ENCODE data around the gene HOXA1.

HOXA1 gene

DNA sequence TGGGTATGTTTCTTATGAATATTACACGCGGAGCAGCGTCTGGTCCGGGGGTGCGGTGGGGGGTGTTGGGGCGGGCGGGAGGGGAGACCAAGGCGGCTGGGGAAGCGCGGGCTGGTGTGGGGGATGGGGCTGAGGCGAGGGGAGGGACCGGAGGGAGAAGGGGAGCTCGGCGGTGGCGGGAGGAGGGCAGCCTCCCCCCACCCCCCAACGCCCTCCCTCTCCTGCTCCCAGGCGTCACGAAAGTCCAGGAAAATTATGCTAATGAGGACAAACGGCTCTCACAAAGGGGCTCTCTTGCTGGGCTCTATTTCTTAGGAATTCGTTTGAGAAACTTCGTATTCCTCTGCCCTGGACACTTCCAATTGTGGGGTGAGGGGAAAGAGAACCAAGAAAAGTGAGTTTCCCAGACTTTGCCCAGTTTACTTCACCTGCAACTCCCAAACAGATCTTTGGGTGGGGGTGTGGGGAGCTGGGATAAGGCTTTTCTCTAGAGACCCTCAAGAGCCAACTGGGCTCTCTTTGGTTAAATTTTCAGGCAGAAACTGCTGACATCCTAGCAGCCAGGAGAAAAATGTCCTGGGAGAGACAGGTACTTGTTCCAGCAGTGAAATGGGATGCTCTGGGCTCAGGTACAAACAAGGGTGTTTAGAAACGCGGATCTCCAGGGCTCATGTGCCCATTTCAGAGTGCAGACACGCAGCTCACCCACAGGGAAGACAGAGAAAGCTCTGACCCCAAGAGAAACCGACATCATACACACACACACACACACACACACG is 18.4 kb upstream of the HOXA1 start:
- no peak overlapping the region for H3K27ac ChIP-seq
- TF ChIP-seq, protein P1, sequence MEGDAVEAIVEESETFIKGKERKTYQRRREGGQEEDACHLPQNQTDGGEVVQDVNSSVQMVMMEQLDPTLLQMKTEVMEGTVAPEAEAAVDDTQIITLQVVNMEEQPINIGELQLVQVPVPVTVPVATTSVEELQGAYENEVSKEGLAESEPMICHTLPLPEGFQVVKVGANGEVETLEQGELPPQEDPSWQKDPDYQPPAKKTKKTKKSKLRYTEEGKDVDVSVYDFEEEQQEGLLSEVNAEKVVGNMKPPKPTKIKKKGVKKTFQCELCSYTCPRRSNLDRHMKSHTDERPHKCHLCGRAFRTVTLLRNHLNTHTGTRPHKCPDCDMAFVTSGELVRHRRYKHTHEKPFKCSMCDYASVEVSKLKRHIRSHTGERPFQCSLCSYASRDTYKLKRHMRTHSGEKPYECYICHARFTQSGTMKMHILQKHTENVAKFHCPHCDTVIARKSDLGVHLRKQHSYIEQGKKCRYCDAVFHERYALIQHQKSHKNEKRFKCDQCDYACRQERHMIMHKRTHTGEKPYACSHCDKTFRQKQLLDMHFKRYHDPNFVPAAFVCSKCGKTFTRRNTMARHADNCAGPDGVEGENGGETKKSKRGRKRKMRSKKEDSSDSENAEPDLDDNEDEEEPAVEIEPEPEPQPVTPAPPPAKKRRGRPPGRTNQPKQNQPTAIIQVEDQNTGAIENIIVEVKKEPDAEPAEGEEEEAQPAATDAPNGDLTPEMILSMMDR (conservative IDR thresholded peaks at IDR 0.05): no peak

- H3K27ac ChIP-seq: no peak overlapping the region
- TF ChIP-seq, protein P1 (conservative IDR thresholded peaks at IDR 0.05): no peak
Measured at GRCh38 chr7:27112955-27113949, 17.5 kb upstream of the HOXA1 start.

DNA sequence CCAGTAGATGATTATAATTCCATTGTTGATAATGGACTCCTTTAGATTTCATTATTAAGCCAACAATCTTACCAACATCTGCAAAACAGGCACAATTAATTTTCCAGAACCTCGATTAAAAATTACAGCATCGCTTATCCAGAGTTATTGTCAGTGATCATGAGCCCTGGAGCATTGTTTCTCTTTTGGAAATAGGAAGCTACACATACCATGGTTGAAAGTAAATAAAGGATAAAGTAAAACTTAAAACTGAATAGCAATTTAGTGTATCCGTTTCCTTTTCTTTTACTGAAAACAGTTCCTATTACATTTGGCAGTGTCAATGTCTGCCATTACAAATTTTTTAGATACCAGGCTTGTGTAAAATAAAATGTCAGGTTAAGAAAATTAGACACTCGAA is 16.6 kb upstream of the HOXA1 start:
- TF ChIP-seq, protein P1 (conservative IDR thresholded peaks at IDR 0.05): no peak
- H3K27ac ChIP-seq: no peak overlapping the region

GRCh38 chr7:27111751-27112277 is 16.0 kb upstream of the HOXA1 start:
- TF ChIP-seq, protein P1 (conservative IDR thresholded peaks at IDR 0.05): no peak
- no peak overlapping the region for H3K27ac ChIP-seq

GRCh38 chr7:27111042-27111750 is 15.4 kb upstream of the HOXA1 start:
- TF ChIP-seq, protein P1 (conservative IDR thresholded peaks at IDR 0.05): no peak
- no peak overlapping the region for H3K27ac ChIP-seq

DNA sequence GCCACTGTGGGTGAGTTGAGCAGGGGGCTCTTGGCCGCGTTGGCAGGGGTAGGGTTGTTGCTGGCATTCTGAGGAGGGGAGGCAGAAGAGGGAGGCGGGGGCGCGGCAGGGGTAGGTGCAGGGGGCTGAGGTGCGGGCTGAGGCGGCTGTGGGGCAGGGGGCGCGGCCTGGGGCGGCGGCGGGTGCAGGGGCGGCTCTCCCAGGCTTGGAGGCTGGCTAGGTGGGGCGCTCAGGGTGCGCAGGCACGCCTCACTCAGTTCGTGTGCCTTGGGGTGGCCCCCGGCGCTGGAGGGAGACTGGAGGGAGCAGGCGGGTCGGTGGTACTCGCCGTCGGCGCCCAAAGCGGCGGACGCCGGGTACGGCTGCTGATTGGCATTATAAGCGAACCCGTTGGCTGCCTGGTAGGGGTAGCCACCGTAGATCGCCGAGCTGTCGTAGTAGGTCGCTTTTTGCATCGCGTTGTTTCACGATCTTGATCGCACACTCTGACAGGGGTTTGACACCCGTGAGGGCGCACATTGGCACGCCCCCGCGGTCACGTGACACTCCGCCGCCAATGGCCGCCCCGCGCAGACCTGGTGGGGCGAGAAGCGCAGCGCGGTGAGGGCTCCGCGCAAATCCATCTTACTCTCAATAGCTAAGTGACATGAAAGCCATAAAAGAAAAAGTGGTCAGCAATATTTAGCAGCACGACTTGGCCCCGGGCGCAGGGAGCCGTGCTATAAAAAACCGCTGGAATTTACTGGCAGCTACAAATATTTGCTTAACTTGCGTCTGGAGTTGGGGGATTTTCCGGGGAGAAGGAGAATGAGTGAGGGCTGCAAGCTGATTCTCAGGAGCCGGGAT is 14.6 kb upstream of the HOXA1 start:
- no peak overlapping the region for H3K27ac ChIP-seq
- TF ChIP-seq, protein P1 (conservative IDR thresholded peaks at IDR 0.05): no peak
